ENCODE measurements around the gene PPP6R3. TPM values are rescaled to one million over a fixed set of nuclear protein-coding genes. Genes with fewer than 3 reads are reported as not detected.

Gene PPP6R3
- polyA plus RNA-seq, 1 donor (not counting 4 experiments of a cell fraction or from before 2014, with no cell fraction given), result 50.2 TPM

GRCh38 chr11:68641880-68642279, 181.3 kb downstream of the PPP6R3 start:
- no peak overlapping the region for H3K9ac ChIP-seq (ENCODE audit: control insufficient read depth, extremely low read depth, insufficient read depth, low read length)
- H3K4me1 ChIP-seq (ENCODE audit: control insufficient read depth, extremely low read depth, insufficient read depth, low read length), result no peaks in the 10 kb centered on the region
- DNase-seq (ENCODE audit: low read depth, low spot score), result no peak
- H3K9me1 ChIP-seq (ENCODE audit: control insufficient read depth, extremely low read depth, insufficient read depth, low read length), result no peaks in the 10 kb centered on the region
- H3K27me3 ChIP-seq (ENCODE audit: control insufficient read depth, extremely low read depth, insufficient read depth, low read length), result peaks cover 10% of the 10 kb centered on the region
- dilution Hi-C loops (cut with MboI; ENCODE audit: extremely low pct_ligation_motif_present, low sequenced_read_pairs), result no loop called here
- no peak overlapping the region for H3K27ac ChIP-seq (ENCODE audit: control insufficient read depth, insufficient read depth, low read length)
- H2AFZ ChIP-seq (ENCODE audit: control insufficient read depth, low read length), result no peak overlapping the region
- H3K4me2 ChIP-seq (ENCODE audit: control insufficient read depth, extremely low read depth, insufficient read depth, low read depth, low read length), result no peak overlapping the region
- H3K9me3 ChIP-seq (ENCODE audit: control insufficient read depth, low read depth, low read length), result no peaks in the 10 kb centered on the region
- H3K36me3 ChIP-seq (ENCODE audit: control insufficient read depth in 2 of 2, extremely low read depth in 1 of 2, insufficient read depth in 2 of 2, low read length in 2 of 2), result no peaks in the 10 kb centered on the region
- no peak for TF ChIP-seq EZH2 (IDR thresholded peaks at IDR 0.05; ENCODE audit: low read length)
- no peaks in the 10 kb centered on the region for H4K20me1 ChIP-seq (ENCODE audit: control insufficient read depth, extremely low read depth, insufficient read depth, low read length)
- no peak for FAIRE-seq
- no peaks in the 10 kb centered on the region for H3K79me2 ChIP-seq (ENCODE audit: control insufficient read depth, insufficient read depth, low read length)
- no peak overlapping the region for H3K4me3 ChIP-seq (ENCODE audit: control insufficient read depth in 2 of 3, extremely low read depth in 1 of 3, insufficient read depth in 2 of 3, low read depth in 1 of 3, low read length in 3 of 3)

GRCh38 chr11:68643585-68643984, 183.0 kb downstream of the PPP6R3 start:
- H3K9me3 ChIP-seq (ENCODE audit: control insufficient read depth, low read depth, low read length), result no peaks in the 10 kb centered on the region
- H4K20me1 ChIP-seq (ENCODE audit: control insufficient read depth, extremely low read depth, insufficient read depth, low read length), result no peaks in the 10 kb centered on the region
- H3K4me1 ChIP-seq (ENCODE audit: control insufficient read depth, extremely low read depth, insufficient read depth, low read length), result no peaks in the 10 kb centered on the region
- H3K79me2 ChIP-seq (ENCODE audit: control insufficient read depth, insufficient read depth, low read length), result no peaks in the 10 kb centered on the region
- H3K9me1 ChIP-seq (ENCODE audit: control insufficient read depth, extremely low read depth, insufficient read depth, low read length), result no peaks in the 10 kb centered on the region
- peaks cover 17% of the 10 kb centered on the region for H3K27me3 ChIP-seq (ENCODE audit: control insufficient read depth, extremely low read depth, insufficient read depth, low read length)
- TF ChIP-seq, protein P1, sequence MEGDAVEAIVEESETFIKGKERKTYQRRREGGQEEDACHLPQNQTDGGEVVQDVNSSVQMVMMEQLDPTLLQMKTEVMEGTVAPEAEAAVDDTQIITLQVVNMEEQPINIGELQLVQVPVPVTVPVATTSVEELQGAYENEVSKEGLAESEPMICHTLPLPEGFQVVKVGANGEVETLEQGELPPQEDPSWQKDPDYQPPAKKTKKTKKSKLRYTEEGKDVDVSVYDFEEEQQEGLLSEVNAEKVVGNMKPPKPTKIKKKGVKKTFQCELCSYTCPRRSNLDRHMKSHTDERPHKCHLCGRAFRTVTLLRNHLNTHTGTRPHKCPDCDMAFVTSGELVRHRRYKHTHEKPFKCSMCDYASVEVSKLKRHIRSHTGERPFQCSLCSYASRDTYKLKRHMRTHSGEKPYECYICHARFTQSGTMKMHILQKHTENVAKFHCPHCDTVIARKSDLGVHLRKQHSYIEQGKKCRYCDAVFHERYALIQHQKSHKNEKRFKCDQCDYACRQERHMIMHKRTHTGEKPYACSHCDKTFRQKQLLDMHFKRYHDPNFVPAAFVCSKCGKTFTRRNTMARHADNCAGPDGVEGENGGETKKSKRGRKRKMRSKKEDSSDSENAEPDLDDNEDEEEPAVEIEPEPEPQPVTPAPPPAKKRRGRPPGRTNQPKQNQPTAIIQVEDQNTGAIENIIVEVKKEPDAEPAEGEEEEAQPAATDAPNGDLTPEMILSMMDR (optimal IDR thresholded peaks at IDR 0.05 in 1 of 3, IDR thresholded peaks at IDR 0.05 in 1 of 3, conservative IDR thresholded peaks at IDR 0.05 in 1 of 3; ENCODE audit: extremely low read depth in 1 of 3, insufficient read depth in 2 of 3, low read length in 3 of 3), result peak in 1 of 3 experiments; percentile 43
- no peak for TF ChIP-seq EZH2 (IDR thresholded peaks at IDR 0.05; ENCODE audit: low read length)
- FAIRE-seq, result no peak
- no peak overlapping the region for H3K4me3 ChIP-seq (ENCODE audit: control insufficient read depth in 2 of 3, extremely low read depth in 1 of 3, insufficient read depth in 2 of 3, low read depth in 1 of 3, low read length in 3 of 3)
- no peak overlapping the region for H3K4me2 ChIP-seq (ENCODE audit: control insufficient read depth, extremely low read depth, insufficient read depth, low read depth, low read length)
- dilution Hi-C loops (cut with MboI; ENCODE audit: extremely low pct_ligation_motif_present, low sequenced_read_pairs), result no loop called here
- H3K36me3 ChIP-seq (ENCODE audit: control insufficient read depth in 2 of 2, extremely low read depth in 1 of 2, insufficient read depth in 2 of 2, low read length in 2 of 2), result no peaks in the 10 kb centered on the region
- H3K27ac ChIP-seq (ENCODE audit: control insufficient read depth, insufficient read depth, low read length), result no peak overlapping the region
- DNase-seq (ENCODE audit: low read depth, low spot score), result no peak
- no peak overlapping the region for H3K9ac ChIP-seq (ENCODE audit: control insufficient read depth, extremely low read depth, insufficient read depth, low read length)
- no peak overlapping the region for H2AFZ ChIP-seq (ENCODE audit: control insufficient read depth, low read length)

DNA sequence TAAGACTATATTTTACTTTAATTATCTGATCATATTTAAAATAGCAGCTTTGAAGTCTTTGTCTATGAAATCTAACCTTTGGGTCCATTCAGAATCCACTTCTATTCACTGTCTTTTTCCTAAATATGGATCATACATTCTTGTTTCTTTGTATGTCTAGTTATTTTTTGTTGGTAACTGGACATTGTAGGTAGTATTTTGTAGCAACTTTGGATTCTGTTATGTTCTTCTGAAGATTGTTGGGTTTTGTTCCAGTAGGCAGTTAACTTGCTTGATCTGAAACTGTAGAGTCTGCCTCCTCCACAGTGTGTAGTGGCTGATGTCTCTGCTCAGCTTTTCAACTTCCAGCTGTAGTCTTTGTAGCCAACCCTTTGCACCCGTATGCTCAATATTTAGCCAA, 186.3 kb downstream of the PPP6R3 start:
- no peak for FAIRE-seq
- no peak overlapping the region for H3K9ac ChIP-seq (ENCODE audit: control insufficient read depth, extremely low read depth, insufficient read depth, low read length)
- TF ChIP-seq, protein P1 (optimal IDR thresholded peaks at IDR 0.05 in 1 of 3, IDR thresholded peaks at IDR 0.05 in 1 of 3, conservative IDR thresholded peaks at IDR 0.05 in 1 of 3; ENCODE audit: extremely low read depth in 1 of 3, insufficient read depth in 2 of 3, low read length in 3 of 3), result no peak
- TF ChIP-seq EZH2 (IDR thresholded peaks at IDR 0.05; ENCODE audit: low read length), result no peak
- no peaks in the 10 kb centered on the region for H4K20me1 ChIP-seq (ENCODE audit: control insufficient read depth, extremely low read depth, insufficient read depth, low read length)
- no peaks in the 10 kb centered on the region for H3K79me2 ChIP-seq (ENCODE audit: control insufficient read depth, insufficient read depth, low read length)
- H3K27me3 ChIP-seq (ENCODE audit: control insufficient read depth, extremely low read depth, insufficient read depth, low read length), result peaks cover 16% of the 10 kb centered on the region
- dilution Hi-C loops (cut with MboI; ENCODE audit: extremely low pct_ligation_motif_present, low sequenced_read_pairs), result no loop called here
- H3K9me3 ChIP-seq (ENCODE audit: control insufficient read depth, low read depth, low read length), result no peaks in the 10 kb centered on the region
- no peaks in the 10 kb centered on the region for H3K9me1 ChIP-seq (ENCODE audit: control insufficient read depth, extremely low read depth, insufficient read depth, low read length)
- H3K36me3 ChIP-seq (ENCODE audit: control insufficient read depth in 2 of 2, extremely low read depth in 1 of 2, insufficient read depth in 2 of 2, low read length in 2 of 2), result no peaks in the 10 kb centered on the region
- H3K4me1 ChIP-seq (ENCODE audit: control insufficient read depth, extremely low read depth, insufficient read depth, low read length), result peaks cover 2% of the 10 kb centered on the region
- H3K27ac ChIP-seq (ENCODE audit: control insufficient read depth, insufficient read depth, low read length), result no peak overlapping the region
- no peak overlapping the region for H3K4me2 ChIP-seq (ENCODE audit: control insufficient read depth, extremely low read depth, insufficient read depth, low read depth, low read length)
- no peak overlapping the region for H2AFZ ChIP-seq (ENCODE audit: control insufficient read depth, low read length)
- DNase-seq (ENCODE audit: low read depth, low spot score), result no peak
- no peak overlapping the region for H3K4me3 ChIP-seq (ENCODE audit: control insufficient read depth in 2 of 3, extremely low read depth in 1 of 3, insufficient read depth in 2 of 3, low read depth in 1 of 3, low read length in 3 of 3)
